Gastroesophageal sphincter (tissue), 4 donors: ENCODE measurements around the gene RGS17. TPM values are rescaled to one million over a fixed set of nuclear protein-coding genes. Genes with fewer than 3 reads are reported as not detected.

Experiments
- ATAC-seq: fragments of 150-250 bp; one replicate; pipeline ENCODE4 v1.9.1; 2016; ENCODE audit warnings: mild to moderate bottlenecking, moderate library complexity
- H3K27ac ChIP-seq, 4 donors: fragments of 200-600 bp; sonication (generic) in 3 of 4; 1 replicate in 3 of 4; 2 replicates in 1 of 4; pipeline ENCODE4 v1.5.1; 2016 to 2019
- H3K27me3 ChIP-seq: fragments of 200-600 bp; sonication (generic); one replicate; pipeline ENCODE4 v1.5.1; 2019
- H3K36me3 ChIP-seq, 2 donors: fragments of 200-600 bp; sonication (generic); one replicate each; pipeline ENCODE4 v1.5.1; 2019; ENCODE audit warnings: control low read depth in 1 of 2
- H3K4me1 ChIP-seq, 3 donors: fragments of 200-600 bp; sonication (generic); 1 replicate in 2 of 3; 2 replicates in 1 of 3; pipeline ENCODE4 v1.5.1; 2016 to 2019; ENCODE audit warnings: control low read depth in 2 of 3
- H3K4me3 ChIP-seq, 2 donors: fragments of 200-600 bp; sonication (generic); one replicate each; pipeline ENCODE4 v1.5.1; 2019; ENCODE audit warnings: mild to moderate bottlenecking in 1 of 2, moderate library complexity in 1 of 2
- H3K9me3 ChIP-seq, 3 donors: fragments of 200-600 bp; sonication (generic); one replicate each; pipeline ENCODE4 v1.5.1; 2017 to 2019; ENCODE audit warnings: control low read depth in 2 of 3
- EP300 ChIP-seq: sonication (generic); formaldehyde crosslinking; IDR thresholded peaks from one replicate; pipeline ENCODE4 v1.6.1; 2017; ENCODE audit warnings: antibody characterized with exemption, mild to moderate bottlenecking
- POLR2A ChIP-seq, 2 donors: fragments of 450-650 bp; IDR thresholded peaks; one replicate each; pipeline ENCODE4 v1.6.1; 2017; ENCODE audit warnings: antibody characterized with exemption in 2 of 2, mild to moderate bottlenecking in 2 of 2, moderate library complexity in 1 of 2
- POLR2AphosphoS5 ChIP-seq: sonication (generic); formaldehyde crosslinking; IDR thresholded peaks from one replicate; pipeline ENCODE4 v1.6.1; 2017; ENCODE audit warnings: antibody characterized with exemption
- WGBS, 2 donors: methylation state at CpG; one replicate each; pipeline ENCODE4 v1.1.5; 2018; ENCODE audit warnings: low coverage in 1 of 2; 5-methylcytosine and 5-hydroxymethylcytosine counted together
- total RNA-seq, 4 donors: library from RNA; depleted of rRNA; stranded (reverse); fragments of >200 nt; gene quantifications; one replicate each; pipeline ENCODE4 v1.1.0, GENCODE V29; 2016
- TF ChIP-seq, protein P1 (sequence below), 4 experiments: fragments of 200-600 bp in 2 of 4; fragments of 450-650 bp in 2 of 4; sonication (generic) in 1 of 4; IDR thresholded peaks; one replicate each; pipeline ENCODE4 v1.5.1; 2017 to 2019; ENCODE audit warnings: antibody characterized with exemption in 4 of 4, mild to moderate bottlenecking in 2 of 4, moderate library complexity in 2 of 4

Gene RGS17
- total RNA-seq, 4 donors from 2014 or later = 0.19 to 0.27 TPM; not detected in 2

GRCh38 chr6:153167061-153167891 is 36.2 kb upstream of the RGS17 start:
- no peaks in the 10 kb centered on the region for H3K36me3 ChIP-seq
- H3K4me3 ChIP-seq = no peak overlapping the region
- WGBS, 2 donors = 31 to 53% methylated on average over 9 of the region's 9 CpGs
- TF ChIP-seq EP300 (no peak), POLR2A (IDR thresholded peaks at IDR 0.05) (no peak), POLR2AphosphoS5 (no peak)
- TF ChIP-seq, protein P1, sequence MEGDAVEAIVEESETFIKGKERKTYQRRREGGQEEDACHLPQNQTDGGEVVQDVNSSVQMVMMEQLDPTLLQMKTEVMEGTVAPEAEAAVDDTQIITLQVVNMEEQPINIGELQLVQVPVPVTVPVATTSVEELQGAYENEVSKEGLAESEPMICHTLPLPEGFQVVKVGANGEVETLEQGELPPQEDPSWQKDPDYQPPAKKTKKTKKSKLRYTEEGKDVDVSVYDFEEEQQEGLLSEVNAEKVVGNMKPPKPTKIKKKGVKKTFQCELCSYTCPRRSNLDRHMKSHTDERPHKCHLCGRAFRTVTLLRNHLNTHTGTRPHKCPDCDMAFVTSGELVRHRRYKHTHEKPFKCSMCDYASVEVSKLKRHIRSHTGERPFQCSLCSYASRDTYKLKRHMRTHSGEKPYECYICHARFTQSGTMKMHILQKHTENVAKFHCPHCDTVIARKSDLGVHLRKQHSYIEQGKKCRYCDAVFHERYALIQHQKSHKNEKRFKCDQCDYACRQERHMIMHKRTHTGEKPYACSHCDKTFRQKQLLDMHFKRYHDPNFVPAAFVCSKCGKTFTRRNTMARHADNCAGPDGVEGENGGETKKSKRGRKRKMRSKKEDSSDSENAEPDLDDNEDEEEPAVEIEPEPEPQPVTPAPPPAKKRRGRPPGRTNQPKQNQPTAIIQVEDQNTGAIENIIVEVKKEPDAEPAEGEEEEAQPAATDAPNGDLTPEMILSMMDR (IDR thresholded peaks at IDR 0.05) = no peak
- ATAC-seq = no peak
- H3K27ac ChIP-seq = no peak overlapping the region
- no peaks in the 10 kb centered on the region for H3K27me3 ChIP-seq
- H3K9me3 ChIP-seq = no peaks in the 10 kb centered on the region
- H3K4me1 ChIP-seq = no peaks in the 10 kb centered on the region

DNA sequence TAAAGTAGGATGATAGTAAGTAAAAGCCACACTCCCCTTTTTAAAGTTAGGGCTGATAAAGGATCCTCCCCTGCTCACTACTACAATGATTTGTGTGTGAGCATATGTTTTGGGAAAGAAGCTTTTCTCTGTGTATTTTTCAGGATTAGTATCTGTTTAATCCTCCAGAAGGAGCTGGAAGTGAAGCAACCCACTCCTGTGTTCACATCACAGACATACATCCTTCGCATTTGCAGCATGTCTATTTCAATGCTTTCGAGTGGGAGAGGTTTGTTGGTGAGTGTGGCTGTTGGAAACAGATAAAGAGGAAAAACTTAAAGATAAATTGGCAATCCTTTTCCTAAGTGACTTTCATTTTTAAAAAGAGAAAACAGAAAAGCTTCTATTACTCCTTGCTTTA is 31.6 kb upstream of the RGS17 start:
- ATAC-seq = no peak
- 70 to 79% methylated on average over 2 of the region's 2 CpGs for WGBS, 2 donors
- no peaks in the 10 kb centered on the region for H3K9me3 ChIP-seq
- no peak overlapping the region for H3K4me3 ChIP-seq
- H3K36me3 ChIP-seq = no peaks in the 10 kb centered on the region
- H3K27me3 ChIP-seq = no peaks in the 10 kb centered on the region
- H3K27ac ChIP-seq = no peak overlapping the region
- TF ChIP-seq, protein P1 (IDR thresholded peaks at IDR 0.05) = no peak
- TF ChIP-seq EP300 (no peak), POLR2AphosphoS5 (no peak), POLR2A (IDR thresholded peaks at IDR 0.05) (no peak)
- no peaks in the 10 kb centered on the region for H3K4me1 ChIP-seq

GRCh38 chr6:153162172-153162571 is 31.1 kb upstream of the RGS17 start:
- Histone ChIP-seq H3K4me1 (no peaks in the 10 kb centered on the region), H3K36me3 (no peaks in the 10 kb centered on the region), H3K27ac (no peak overlapping the region), H3K4me3 (no peak overlapping the region), H3K9me3 (no peaks in the 10 kb centered on the region), H3K27me3 (no peaks in the 10 kb centered on the region)
- TF ChIP-seq POLR2AphosphoS5 (no peak), EP300 (no peak), POLR2A (IDR thresholded peaks at IDR 0.05) (no peak)
- TF ChIP-seq, protein P1 (IDR thresholded peaks at IDR 0.05) = no peak
- 60 to 83% methylated on average over 4 of the region's 4 CpGs for WGBS, 2 donors
- no peak for ATAC-seq

DNA sequence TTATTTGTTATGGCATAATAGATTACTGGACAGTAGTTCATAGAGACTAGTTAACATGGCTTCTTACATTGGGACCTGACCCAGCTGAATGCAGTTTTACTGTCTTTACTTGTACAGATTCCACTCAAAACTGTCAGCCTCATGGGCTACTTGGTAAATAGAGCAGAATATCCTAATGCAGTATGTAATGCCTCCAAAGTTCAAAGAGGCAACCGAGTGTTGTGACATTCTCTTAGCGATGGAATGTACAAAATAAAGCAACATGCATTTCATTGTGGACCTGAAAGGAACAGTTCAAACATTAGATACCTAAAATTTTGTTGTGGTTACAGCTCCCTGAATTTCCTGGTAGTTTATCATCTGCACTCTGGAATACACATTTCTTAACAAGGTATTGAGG is 29.1 kb upstream of the RGS17 start:
- TF ChIP-seq POLR2A (IDR thresholded peaks at IDR 0.05) (no peak), POLR2AphosphoS5 (no peak), EP300 (no peak)
- TF ChIP-seq, protein P1 (IDR thresholded peaks at IDR 0.05) = no peak
- ATAC-seq = no peak
- H3K27me3 ChIP-seq = no peaks in the 10 kb centered on the region
- no peaks in the 10 kb centered on the region for H3K4me1 ChIP-seq
- H3K36me3 ChIP-seq = no peaks in the 10 kb centered on the region
- no peak overlapping the region for H3K4me3 ChIP-seq
- WGBS, 2 donors = 90 to 100% methylated on average over 1 to 2 of the region's 2 CpGs
- H3K27ac ChIP-seq = no peak overlapping the region
- no peaks in the 10 kb centered on the region for H3K9me3 ChIP-seq
